COLO668 (cell line): ENCODE results near the gene DPY19L3.
"Not testable (repeated sequence)": the region's sequence is repeated elsewhere in the genome, so short reads cannot be mapped to it uniquely, and the experiment has no call there.

Experiments used
- DNase-seq: peaks from one replicate; lab custom pipeline; 2025; ENCODE audit not compliant: unreplicated experiment; lab: John Stamatoyannopoulos, UW

DPY19L3 gene

GRCh38 chr19:32498648-32499200 is 93.2 kb downstream of the DPY19L3 start:
- no peak for DNase-seq

GRCh38 chr19:32512498-32512897 is 106.9 kb downstream of the DPY19L3 start:
- DNase-seq = not testable (repeated sequence)

- no peak for DNase-seq
Observed at GRCh38 chr19:32519023-32519422, 113.5 kb downstream of the DPY19L3 start.

- no peak for DNase-seq
Observed at GRCh38 chr19:32522967-32523366, 117.4 kb downstream of the DPY19L3 start.

- DNase-seq = no peak
Observed at GRCh38 chr19:32526895-32527294, 121.3 kb downstream of the DPY19L3 start.

GRCh38 chr19:32530773-32531172 is 125.2 kb downstream of the DPY19L3 start:
- no peak for DNase-seq

- no peak for DNase-seq
Observed at GRCh38 chr19:32532233-32532632, 126.7 kb downstream of the DPY19L3 start.
